Measurements from ENCODE around the gene CYTL1. TPM values are rescaled to one million over a fixed set of nuclear protein-coding genes. Genes with fewer than 3 reads are reported as not detected.

The CYTL1 gene
- total RNA-seq, 1 donor from 2014 or later: 9.2 TPM

DNA sequence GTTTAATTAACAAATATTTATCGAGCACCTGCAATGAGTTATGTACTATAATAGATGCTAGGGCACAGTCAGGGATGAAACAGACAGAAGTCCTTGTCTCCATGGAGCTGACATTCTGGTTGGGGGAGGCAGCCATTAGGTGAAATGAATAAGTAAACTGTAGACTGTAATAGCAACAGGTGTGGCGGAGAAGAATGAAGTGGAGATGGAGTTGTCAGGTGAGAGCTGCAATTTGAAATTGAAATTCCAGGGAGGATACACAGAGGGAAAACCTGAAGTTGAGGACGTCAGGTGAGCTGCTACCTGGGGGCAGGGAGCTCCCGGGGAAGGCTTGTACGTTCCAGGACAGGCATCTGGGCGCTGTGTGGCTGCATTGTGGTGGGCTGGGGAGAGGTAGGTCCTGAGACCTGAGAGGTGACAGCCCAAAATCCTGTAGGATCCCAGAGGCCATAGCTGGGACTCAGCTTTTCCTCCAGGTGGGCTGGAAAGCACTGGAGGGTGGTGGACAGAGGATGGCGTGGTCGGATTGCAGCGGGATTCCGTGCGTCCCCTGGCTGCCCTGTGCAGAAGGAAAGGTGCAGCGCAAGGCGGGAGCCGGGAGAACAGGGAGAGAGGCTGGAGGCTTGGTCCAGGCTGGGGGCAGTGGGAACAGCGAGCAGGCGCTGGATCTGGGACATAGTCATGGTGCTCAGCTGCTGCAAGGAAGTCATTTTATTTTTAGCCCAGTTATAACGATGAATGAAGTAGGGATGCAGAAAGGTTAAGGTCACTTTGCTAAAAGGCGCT, 24.8 kb downstream of the CYTL1 start:
- no peak overlapping the region for H3K4me3 Mint-ChIP-seq (ENCODE audit: unreplicated experiment)
- Histone ChIP-seq H3K79me2 (ENCODE audit: insufficient read depth, low read length) (no peaks in the 10 kb centered on the region), H3K4me2 (ENCODE audit: low read length) (no peak overlapping the region), H3K9me3 (ENCODE audit: insufficient read depth, low read depth, low read length) (no peaks in the 10 kb centered on the region), H4K20me1 (ENCODE audit: insufficient read depth, low read length) (no peaks in the 10 kb centered on the region), H3K4me1 (ENCODE audit: insufficient read depth, low read length) (peaks cover 13% of the 10 kb centered on the region), H3K36me3 (ENCODE audit: insufficient read depth, low read length) (no peaks in the 10 kb centered on the region), H2AFZ (ENCODE audit: low read depth, low read length) (no peak overlapping the region), H3K27me3 (ENCODE audit: insufficient read depth, low read length) (no peaks in the 10 kb centered on the region), H3K9ac (ENCODE audit: low read length) (no peak overlapping the region), H3K27ac (ENCODE audit: low read depth, low read length) (no peak overlapping the region), H3K4me3 (ENCODE audit: insufficient read depth, low read depth, low read length) (no peak overlapping the region)
- H3K27me3 Mint-ChIP-seq (ENCODE audit: low read depth, unreplicated experiment): peaks cover 35% of the 10 kb centered on the region
- FAIRE-seq (no peak), DNase-seq (ENCODE audit: low read depth) (no peak)
- H3K36me3 Mint-ChIP-seq (ENCODE audit: low read depth, unreplicated experiment): peaks cover 2% of the 10 kb centered on the region
- TF ChIP-seq, protein P1, sequence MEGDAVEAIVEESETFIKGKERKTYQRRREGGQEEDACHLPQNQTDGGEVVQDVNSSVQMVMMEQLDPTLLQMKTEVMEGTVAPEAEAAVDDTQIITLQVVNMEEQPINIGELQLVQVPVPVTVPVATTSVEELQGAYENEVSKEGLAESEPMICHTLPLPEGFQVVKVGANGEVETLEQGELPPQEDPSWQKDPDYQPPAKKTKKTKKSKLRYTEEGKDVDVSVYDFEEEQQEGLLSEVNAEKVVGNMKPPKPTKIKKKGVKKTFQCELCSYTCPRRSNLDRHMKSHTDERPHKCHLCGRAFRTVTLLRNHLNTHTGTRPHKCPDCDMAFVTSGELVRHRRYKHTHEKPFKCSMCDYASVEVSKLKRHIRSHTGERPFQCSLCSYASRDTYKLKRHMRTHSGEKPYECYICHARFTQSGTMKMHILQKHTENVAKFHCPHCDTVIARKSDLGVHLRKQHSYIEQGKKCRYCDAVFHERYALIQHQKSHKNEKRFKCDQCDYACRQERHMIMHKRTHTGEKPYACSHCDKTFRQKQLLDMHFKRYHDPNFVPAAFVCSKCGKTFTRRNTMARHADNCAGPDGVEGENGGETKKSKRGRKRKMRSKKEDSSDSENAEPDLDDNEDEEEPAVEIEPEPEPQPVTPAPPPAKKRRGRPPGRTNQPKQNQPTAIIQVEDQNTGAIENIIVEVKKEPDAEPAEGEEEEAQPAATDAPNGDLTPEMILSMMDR (IDR thresholded peaks at IDR 0.05; ENCODE audit: insufficient read depth, low read depth, low read length): no peak
- TF ChIP-seq EZH2 (IDR thresholded peaks at IDR 0.05; ENCODE audit: insufficient read depth, low read length): no peak
- no peaks in the 10 kb centered on the region for H3K9me3 Mint-ChIP-seq (ENCODE audit: unreplicated experiment)
- H3K27ac Mint-ChIP-seq (ENCODE audit: unreplicated experiment): no peak overlapping the region
- H3K4me1 Mint-ChIP-seq (ENCODE audit: low read depth, unreplicated experiment): peaks cover 5% of the 10 kb centered on the region

DNA sequence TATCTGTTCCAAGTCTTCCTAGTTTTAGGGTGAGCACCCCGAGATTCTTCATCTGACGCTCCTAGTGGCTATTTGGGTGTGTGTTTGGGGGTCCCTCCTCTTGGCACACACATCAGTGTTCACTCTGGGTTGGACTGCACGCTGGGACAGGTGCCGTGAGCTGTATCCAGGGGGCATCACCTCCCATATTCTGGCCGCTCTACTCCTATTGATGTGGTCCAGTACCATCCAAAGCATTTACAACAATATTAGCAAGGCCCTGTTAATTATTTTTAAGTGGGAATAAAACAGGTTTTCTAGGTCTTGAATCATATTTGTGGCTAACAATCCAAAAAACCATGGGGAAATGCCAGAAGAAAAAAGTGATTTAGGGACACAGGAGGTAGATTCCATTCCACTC, 26.4 kb downstream of the CYTL1 start:
- H3K36me3 Mint-ChIP-seq (ENCODE audit: low read depth, unreplicated experiment): peaks cover 2% of the 10 kb centered on the region
- H3K4me1 ChIP-seq (ENCODE audit: insufficient read depth, low read length): peaks cover 13% of the 10 kb centered on the region
- no peaks in the 10 kb centered on the region for H3K9me3 Mint-ChIP-seq (ENCODE audit: unreplicated experiment)
- no peak overlapping the region for H3K27ac Mint-ChIP-seq (ENCODE audit: unreplicated experiment)
- H3K79me2 ChIP-seq (ENCODE audit: insufficient read depth, low read length): no peaks in the 10 kb centered on the region
- H2AFZ ChIP-seq (ENCODE audit: low read depth, low read length): no peak overlapping the region
- no peak overlapping the region for H3K4me3 Mint-ChIP-seq (ENCODE audit: unreplicated experiment)
- no peaks in the 10 kb centered on the region for H3K9me3 ChIP-seq (ENCODE audit: insufficient read depth, low read depth, low read length)
- H3K27me3 ChIP-seq (ENCODE audit: insufficient read depth, low read length): no peaks in the 10 kb centered on the region
- no peak overlapping the region for H3K9ac ChIP-seq (ENCODE audit: low read length)
- H3K27ac ChIP-seq (ENCODE audit: low read depth, low read length): no peak overlapping the region
- no peak overlapping the region for H3K4me2 ChIP-seq (ENCODE audit: low read length)
- DNase-seq (ENCODE audit: low read depth): no peak
- peaks cover 33% of the 10 kb centered on the region for H3K27me3 Mint-ChIP-seq (ENCODE audit: low read depth, unreplicated experiment)
- H4K20me1 ChIP-seq (ENCODE audit: insufficient read depth, low read length): no peaks in the 10 kb centered on the region
- peaks cover 5% of the 10 kb centered on the region for H3K4me1 Mint-ChIP-seq (ENCODE audit: low read depth, unreplicated experiment)
- FAIRE-seq: no peak
- TF ChIP-seq, protein P1 (IDR thresholded peaks at IDR 0.05; ENCODE audit: insufficient read depth, low read depth, low read length): no peak
- TF ChIP-seq EZH2 (IDR thresholded peaks at IDR 0.05; ENCODE audit: insufficient read depth, low read length): no peak
- no peaks in the 10 kb centered on the region for H3K36me3 ChIP-seq (ENCODE audit: insufficient read depth, low read length)
- no peak overlapping the region for H3K4me3 ChIP-seq (ENCODE audit: insufficient read depth, low read depth, low read length)

DNA sequence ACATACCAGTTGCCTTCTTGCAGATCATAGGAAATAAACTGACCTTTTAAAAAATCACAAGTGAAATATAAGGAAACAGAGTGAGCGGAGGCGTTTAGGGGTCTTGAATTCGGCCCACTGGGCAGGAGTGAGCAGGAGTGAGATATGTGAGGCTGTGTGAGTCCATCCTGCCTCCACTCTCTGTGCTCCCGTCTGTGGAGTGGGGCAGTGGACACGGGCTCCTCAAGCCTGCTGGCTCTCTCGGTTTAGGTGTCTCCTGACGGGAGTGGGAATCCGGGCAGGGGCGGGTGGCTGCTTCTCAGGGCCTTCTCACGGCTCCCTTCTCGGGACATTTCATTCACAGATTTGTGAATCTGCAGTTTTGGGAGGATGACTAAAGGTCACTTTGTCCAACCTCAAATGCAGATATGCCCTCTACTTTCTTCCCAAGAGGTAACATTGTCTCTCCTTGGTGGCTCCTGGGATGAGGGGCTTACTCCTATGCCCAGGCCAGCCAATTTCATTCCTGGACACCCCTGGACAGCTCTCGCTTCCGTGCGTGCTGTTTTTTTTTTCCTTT, 27.6 kb downstream of the CYTL1 start:
- H3K79me2 ChIP-seq (ENCODE audit: insufficient read depth, low read length): no peaks in the 10 kb centered on the region
- FAIRE-seq: no peak
- H3K4me1 ChIP-seq (ENCODE audit: insufficient read depth, low read length): peaks cover 13% of the 10 kb centered on the region
- no peak overlapping the region for H3K27ac ChIP-seq (ENCODE audit: low read depth, low read length)
- H3K27ac Mint-ChIP-seq (ENCODE audit: unreplicated experiment): no peak overlapping the region
- H3K4me1 Mint-ChIP-seq (ENCODE audit: low read depth, unreplicated experiment): peaks cover 5% of the 10 kb centered on the region
- peaks cover 2% of the 10 kb centered on the region for H3K36me3 Mint-ChIP-seq (ENCODE audit: low read depth, unreplicated experiment)
- peaks cover 32% of the 10 kb centered on the region for H3K27me3 Mint-ChIP-seq (ENCODE audit: low read depth, unreplicated experiment)
- DNase-seq (ENCODE audit: low read depth): no peak
- peak overlapping the region; percentile 63 for H3K4me2 ChIP-seq (ENCODE audit: low read length)
- no peak overlapping the region for H3K4me3 Mint-ChIP-seq (ENCODE audit: unreplicated experiment)
- H3K27me3 ChIP-seq (ENCODE audit: insufficient read depth, low read length): no peaks in the 10 kb centered on the region
- no peak overlapping the region for H3K4me3 ChIP-seq (ENCODE audit: insufficient read depth, low read depth, low read length)
- H3K9ac ChIP-seq (ENCODE audit: low read length): peak overlapping the region; percentile 43
- TF ChIP-seq EZH2 (IDR thresholded peaks at IDR 0.05; ENCODE audit: insufficient read depth, low read length): no peak
- TF ChIP-seq, protein P1 (IDR thresholded peaks at IDR 0.05; ENCODE audit: insufficient read depth, low read depth, low read length): no peak
- no peaks in the 10 kb centered on the region for H3K9me3 Mint-ChIP-seq (ENCODE audit: unreplicated experiment)
- H3K36me3 ChIP-seq (ENCODE audit: insufficient read depth, low read length): no peaks in the 10 kb centered on the region
- no peaks in the 10 kb centered on the region for H4K20me1 ChIP-seq (ENCODE audit: insufficient read depth, low read length)
- H2AFZ ChIP-seq (ENCODE audit: low read depth, low read length): peak overlapping the region; percentile 57
- H3K9me3 ChIP-seq (ENCODE audit: insufficient read depth, low read depth, low read length): no peaks in the 10 kb centered on the region

Data from astrocyte (in vitro differentiated cells and primary cell).